Skeletal muscle cell (primary cell): ENCODE data around the gene PFKFB4.
"Not testable (repeated sequence)": the region's sequence is repeated elsewhere in the genome, so short reads cannot be mapped to it uniquely, and the experiment has no call there.

Experiments used
- DNase-seq: peaks from one replicate; pipeline ENCODE4 v3.0.0-alpha.2; 2010; ENCODE audit warnings: low read depth
- H3K4me3 ChIP-seq: 2 replicates; pipeline ENCODE4 v1.5.1; 2011; ENCODE audit warnings: low read depth, mild to moderate bottlenecking, control low read depth, low read length, moderate library complexity

The PFKFB4 gene

GRCh38 chr3:48474031-48474430, 82.6 kb downstream of the PFKFB4 start:
- not testable (repeated sequence) for H3K4me3 ChIP-seq, DNase-seq

- H3K4me3 ChIP-seq: no peak overlapping the region
These were observed 83.0 kb downstream of the PFKFB4 start for GRCh38 chr3:48473617-48473952.

GRCh38 chr3:48472923-48473616, 83.5 kb downstream of the PFKFB4 start:
- DNase-seq: peak; percentile 55
- H3K4me3 ChIP-seq: peak overlapping the region; percentile 82

More at GRCh38 chr3:48473617-48473952, 83.0 kb downstream of the PFKFB4 start:
- DNase-seq: no peak

- H3K4me3 ChIP-seq: peak overlapping the region; percentile 82
- DNase-seq: no peak
These were observed 84.0 kb downstream of the PFKFB4 start for GRCh38 chr3:48472673-48472922.

- no peak overlapping the region for H3K4me3 ChIP-seq
These were observed 86.3 kb downstream of the PFKFB4 start for GRCh38 chr3:48470286-48470685.

GRCh38 chr3:48469046-48469915, 87.3 kb downstream of the PFKFB4 start:
- H3K4me3 ChIP-seq: no peak overlapping the region
- no peak for DNase-seq

More at GRCh38 chr3:48470286-48470685, 86.3 kb downstream of the PFKFB4 start:
- DNase-seq: no peak

- H3K4me3 ChIP-seq: no peak overlapping the region
- DNase-seq: no peak
These were observed 88.3 kb downstream of the PFKFB4 start for GRCh38 chr3:48468329-48468731.
